NCI-H2029 (cell line): Measurements from ENCODE around the gene AHCYL2.
"Not testable (repeated sequence)": the region's sequence is repeated elsewhere in the genome, so short reads cannot be mapped to it uniquely, and the experiment has no call there.

ENCODE experiments used
- DNase-seq: peaks from one replicate; lab custom pipeline; 2025; lab: John Stamatoyannopoulos, UW

The AHCYL2 gene

DNA sequence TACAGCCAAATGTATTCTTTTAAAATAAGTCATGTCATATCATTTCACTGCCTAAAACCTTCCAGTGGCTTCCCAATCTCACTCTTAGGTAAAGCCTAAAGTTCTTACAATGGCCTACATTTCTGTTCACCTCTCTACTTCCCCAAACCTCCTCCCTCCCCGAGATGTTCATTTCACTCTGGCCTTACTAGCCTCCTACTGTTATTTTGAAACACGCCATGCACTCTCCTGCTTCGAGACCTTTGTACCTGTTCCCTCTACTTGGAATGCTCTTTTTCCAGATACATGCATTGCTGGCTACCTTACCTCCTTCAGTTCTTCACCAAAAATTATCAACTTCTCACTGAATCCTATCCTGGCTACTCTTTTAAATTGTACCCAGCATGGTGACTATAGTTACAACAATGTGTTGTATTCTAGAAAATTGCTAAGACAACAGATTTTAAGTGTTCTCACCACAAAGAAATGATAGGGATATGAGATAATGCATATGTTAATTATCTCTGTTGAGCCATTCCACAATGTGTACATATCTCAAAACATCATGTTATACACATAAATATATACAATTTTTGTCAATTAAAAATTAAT, 158.8 kb downstream of the AHCYL2 start:
- DNase-seq, result no peak

DNA sequence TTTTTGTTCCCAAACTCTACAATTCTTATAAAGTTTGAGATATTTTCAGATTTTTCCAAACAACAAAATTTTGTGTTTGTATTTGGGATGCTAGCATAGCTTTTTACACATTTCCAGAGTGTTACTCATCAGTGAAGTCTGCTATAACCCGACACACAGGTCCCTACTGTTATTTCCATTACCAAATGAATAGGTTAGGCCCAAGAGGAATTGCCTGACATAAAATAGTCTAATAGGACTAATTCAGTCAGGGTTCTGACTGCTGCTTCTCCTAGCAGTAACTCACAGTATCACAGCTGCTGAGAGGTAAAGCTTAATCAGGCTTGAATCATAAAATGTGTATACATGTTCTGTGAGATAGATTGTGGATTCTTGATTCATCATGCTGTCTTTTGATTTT, 160.3 kb downstream of the AHCYL2 start:
- DNase-seq, result no peak

DNA sequence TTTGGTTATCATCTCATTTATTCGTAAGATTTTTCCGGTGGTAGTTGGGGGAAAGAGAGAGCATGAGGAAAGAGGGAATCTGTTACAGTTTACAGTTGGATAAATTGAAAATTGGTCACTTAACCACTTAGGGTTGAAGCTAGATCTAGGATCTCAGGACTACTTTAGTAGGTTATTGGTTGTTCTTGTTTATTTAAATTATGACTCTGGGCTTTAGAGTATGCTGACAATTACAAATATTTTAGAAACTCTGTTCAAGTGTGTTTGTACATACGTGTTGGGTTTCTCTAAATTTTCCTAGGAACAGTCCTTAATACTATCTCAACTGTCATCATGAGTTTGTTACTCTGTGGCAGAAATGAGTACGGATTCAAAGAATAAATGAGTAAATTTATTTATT, 160.8 kb downstream of the AHCYL2 start:
- DNase-seq, result no peak

DNA sequence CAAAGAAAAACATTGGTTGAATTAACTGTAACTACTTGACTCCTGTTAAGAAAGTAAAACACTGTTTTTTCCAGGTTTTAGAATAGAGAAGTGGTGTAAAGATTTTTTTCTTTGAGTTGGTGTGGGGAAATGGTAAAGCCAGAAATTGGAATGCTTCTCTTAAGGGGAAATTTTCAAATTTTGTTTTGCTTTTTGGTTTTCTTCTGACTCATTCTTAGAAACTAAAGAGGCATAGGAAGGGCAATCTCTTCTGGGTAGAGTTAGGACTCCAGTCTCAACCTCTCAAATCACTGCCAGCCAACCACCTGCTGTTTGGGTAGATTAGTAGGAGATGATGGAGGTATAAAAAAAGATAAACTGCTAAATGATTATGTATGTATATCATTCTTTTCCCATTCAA, 161.7 kb downstream of the AHCYL2 start:
- DNase-seq, result no peak

DNA sequence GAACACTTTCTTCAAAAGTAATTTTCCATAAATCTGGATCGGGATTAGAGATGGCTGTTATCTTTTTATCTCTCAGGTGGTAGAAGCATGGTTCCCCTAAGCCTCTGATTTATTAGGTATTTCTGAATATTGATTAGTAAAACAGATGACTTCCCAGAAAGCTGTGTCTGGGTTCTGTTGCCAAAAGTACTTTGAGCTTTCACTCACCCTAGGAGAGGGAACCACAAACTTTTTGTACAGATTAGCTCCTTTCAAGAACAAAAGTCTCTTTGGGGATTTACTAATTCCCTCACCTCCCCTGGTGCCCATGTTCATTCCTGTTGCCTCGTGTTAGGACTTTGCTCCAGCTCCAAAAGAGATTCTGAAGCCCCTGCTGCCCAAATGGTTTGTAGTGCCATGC, 162.7 kb downstream of the AHCYL2 start:
- DNase-seq, result no peak

DNA sequence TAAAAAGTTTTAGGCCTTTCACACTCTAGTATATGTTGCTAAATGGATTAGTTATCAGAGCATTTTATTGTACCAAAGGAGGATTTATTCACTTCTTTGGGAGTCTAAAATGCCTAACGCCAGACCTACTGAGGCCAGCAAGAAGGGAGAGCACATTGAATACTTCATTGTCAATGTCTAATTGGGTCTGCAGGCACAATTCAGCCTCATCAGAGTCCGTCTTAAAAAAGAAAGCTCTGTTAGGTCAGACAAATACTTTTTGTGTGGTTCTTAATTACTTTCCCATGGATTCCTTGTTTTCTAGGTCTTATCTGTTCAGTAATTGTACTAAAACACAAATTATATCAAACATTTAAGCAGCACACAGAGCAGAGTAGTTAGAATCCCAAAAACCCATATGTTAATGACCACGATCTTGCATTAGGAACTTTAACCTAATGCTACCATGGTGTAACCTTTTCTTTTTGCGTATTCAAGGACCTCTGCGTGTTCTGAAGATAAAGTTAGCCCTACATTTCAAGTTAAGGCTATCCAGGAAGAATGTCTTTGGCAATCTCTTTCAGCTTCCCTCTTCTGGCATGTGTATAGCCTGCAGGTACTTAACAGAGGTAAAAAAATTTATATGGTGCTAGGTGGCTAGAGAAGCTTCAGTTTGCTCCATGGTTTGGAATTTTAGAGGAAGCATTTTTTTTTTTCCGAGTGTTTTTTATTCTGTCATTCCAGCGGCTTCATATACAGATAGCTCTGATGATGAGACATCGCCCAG, 163.7 kb downstream of the AHCYL2 start:
- no peak for DNase-seq

DNA sequence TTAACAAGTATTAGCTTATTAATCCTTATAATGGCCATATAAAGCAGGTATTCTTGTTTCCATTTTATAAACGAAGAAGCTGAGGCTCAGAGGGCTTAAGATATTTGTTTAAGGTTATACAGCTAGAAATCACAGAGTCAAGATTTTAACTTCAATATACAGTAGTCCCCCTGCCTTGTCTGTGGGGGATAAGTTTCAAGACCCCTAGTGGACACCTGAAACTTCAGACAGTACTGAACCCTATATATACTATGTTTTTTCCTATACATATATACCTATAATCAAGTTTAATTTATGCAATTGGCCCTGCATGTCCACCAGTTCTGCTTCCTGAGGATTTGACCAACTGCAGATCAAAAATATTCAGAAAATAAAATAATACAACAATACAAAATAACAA, 165.0 kb downstream of the AHCYL2 start:
- no peak for DNase-seq

DNA sequence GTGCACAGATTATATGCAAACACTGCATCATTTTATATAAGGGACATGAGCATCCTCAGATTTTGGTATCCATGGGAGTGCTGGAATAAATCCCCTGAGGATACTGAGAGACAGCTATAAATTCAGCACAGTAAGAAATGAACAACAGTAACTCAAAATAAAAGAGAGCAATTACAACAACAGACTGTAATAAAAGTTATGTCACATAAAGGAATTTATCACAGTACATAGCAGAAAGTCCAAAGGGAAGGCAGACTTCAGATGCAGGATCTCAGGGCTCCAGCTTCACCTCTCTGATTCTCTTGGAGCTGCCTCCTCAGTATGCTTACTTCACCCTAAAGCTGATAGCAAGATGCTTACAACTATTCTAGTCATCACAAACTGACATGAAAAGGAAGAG, 165.5 kb downstream of the AHCYL2 start:
- DNase-seq, result no peak

DNA sequence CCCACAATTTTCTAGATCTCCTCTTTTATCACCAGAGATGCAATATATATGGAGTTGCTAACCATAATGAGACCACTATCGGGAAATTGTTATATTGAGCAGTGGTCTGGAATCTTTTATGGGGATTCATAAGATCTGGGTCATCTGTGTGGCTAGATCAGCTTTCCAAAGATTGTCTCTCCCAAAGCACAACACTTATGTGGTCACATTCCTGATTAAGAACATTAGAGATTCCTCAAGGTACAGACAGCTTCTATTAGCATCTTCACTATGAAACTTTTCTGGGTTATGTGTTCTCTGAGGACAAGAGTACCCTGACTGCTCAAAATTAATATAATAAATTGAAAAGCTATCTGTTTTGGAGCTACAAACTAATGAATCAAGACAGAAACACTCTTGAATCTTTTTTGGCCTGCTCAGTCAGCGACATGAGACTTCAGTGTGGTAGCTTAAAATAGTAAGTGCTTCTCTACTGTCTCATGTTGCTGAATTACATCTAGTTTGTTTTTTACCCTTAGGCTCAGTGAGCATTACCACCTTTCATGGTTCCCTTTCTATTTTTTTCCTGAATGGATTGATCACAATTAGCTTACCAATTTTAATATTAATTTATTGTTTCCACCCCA, 166.8 kb downstream of the AHCYL2 start:
- no peak for DNase-seq

DNA sequence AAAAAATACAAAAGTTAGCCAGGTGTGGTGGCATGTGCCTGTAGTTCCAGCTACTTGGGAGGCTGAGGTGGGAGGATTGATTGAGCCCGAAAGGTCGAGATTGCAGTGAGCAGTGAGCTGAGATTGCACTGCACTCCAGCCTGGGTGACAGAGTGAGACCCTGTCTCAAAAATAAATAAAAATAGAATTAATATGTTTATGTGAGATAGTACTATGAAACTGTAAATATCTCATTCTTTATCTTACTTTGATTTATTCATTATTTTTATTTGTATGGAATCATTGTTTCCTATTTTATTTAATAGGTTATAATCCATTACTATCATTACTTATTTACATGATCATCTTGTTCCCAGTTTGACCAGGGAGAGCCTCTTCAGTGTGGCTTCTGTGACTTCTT, 168.4 kb downstream of the AHCYL2 start:
- no peak for DNase-seq

DNA sequence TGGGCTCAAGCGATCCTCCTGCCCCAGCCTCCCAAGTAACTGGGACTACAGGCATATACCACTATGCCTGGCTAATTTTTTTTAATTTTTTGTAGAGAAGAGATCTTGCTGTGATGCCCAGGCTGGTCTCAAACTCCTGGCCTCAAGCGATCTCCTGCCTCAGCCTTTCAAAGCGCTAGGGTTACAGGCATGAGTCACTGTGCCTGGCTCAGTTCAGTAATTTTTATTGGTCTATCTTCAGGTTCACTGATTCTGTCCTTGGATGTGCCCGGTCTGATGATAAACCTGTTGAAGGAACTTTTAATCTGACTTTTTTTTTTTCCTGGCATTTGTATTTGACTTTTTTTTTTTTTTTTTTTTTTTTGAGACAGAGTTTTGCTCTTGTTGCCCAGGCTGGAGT, 169.3 kb downstream of the AHCYL2 start:
- no peak for DNase-seq

DNA sequence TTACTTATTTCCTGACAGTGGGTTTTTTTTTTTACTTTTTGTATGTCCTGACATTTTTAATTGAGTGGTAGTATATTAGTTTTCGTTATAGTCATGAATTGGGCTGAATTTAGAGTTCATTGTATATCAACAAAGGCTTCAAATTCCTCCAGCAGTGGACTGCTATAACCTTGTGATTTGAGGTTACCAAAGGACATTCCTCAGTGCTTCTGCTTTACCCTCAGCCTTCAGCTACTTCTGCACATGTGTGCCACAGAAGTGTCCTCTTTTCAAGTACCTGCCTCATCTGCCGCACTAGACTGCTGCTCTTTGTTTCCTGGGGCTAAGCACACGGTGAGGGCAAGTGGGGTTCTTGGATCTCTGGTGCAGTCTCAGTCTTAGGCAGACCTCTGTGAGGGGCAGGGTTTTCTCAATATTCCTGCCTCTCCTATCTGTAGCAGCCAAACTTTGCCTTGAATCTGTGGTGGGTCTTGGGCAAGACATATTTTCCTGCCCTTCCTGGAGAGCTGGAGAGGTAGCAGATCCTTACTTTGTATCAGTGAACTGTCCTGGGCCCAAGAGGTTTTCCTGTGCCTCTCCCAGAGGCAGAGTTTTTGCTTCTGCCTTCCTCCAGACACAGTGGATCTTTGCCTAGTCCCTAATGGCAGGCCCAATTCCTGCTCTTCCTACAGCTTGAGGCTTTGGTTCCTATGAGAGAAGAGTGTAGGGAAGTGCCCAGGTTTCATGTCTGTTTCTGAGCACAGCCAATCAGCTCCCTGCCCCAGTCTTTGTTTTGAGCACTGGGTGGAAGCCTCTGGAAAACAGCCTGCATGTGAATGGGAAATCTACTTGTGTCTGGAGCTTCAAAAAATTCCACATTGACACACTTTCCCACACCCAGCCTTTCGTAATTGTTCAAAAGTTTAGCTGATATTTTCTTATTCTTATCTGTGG, 170.4 kb downstream of the AHCYL2 start:
- DNase-seq, result no peak

DNA sequence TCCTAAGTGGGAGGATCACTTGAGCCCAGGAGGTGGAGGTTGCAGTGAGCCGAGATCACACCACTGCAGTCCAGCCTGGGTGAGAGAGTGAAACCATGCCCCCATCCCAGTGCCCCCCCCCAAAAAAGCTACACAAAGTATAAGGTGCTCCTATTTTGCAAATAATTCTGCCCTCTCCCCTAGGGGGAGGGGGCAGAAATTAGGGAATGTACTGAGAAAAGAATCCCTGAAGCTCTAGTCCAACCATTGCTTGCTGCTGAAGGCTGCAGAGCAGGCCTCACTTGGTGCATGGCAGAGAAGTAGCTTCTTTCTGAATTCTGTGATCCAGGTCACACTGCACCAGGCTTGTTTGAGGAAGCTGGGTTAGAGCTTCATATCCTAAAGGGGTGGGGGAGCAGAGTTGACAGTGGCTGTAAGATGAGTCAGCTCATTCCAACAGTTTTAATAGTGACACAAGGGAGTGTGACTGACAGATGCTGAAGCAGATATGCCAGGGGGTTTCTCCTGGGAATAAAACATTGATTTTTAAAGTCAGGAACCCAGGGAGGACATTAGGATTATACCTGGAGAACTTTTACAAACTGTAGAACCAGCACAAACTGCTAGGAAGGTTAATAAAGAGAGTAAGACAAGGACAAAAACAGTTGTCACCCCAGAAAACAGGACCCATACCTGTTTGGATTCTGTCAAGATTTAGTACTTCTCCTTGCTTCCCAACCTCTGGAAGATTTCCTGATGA, 176.6 kb downstream of the AHCYL2 start:
- DNase-seq, result no peak

DNA sequence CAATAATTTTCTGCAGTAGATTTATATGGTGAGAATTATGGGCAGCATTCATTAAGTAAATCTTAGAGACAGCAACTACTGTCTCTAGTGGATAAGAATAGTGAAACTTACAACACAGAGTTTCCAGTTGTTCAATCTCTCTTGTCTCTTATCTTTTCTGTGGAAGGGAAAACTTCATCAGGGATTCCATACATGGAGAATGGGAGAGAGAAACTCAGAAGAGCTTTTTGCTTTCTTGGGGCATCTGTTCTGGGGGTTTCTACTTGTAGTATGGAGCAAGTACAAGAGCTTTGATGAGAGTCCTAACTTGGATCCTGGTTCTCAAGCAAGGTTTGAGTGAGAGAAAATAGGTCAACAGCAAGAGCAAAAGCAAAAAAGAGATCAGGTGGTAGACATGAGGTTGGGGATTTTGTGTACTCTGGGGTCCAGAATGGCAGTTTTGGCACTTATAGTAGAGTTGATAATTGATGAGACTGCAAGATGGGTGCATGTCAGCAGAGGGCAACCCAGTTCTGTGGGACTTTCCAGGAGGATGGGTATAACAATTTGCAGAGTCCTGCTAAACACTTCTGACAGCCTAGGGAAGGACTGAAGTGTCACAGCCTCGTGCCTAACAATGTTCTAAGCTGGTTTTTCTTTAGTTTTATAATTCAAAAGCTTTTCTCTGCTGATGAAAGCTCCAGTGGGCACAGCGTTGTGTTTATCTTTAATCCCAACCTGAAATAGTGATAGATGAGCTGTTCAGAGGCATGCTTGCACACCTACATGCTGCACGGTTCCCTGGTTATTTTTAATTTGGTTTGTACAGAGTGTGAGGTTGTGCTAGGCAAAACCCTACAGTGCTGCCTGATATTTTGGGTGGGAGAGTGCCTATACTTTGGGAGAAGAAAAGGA, 177.4 kb downstream of the AHCYL2 start:
- DNase-seq, result no peak

DNA sequence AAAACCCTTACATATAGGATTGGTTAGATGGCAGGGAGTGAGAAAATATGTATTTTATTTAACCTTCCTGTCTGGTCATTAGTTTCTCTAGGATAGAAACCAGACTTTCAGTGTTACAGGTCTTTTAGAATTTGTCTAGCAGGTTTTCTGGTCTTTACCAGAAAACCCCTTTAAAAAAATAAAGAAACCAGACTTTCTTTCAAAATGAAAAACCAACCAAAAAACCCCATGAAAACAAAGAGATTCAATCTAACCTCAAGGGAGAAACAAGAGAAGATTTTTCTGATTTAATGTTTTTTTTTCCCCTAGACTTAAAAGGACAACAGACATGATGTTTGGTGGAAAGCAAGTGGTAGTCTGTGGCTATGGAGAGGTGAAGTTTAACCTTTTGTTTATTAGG, 180.7 kb downstream of the AHCYL2 start:
- no peak for DNase-seq

DNA sequence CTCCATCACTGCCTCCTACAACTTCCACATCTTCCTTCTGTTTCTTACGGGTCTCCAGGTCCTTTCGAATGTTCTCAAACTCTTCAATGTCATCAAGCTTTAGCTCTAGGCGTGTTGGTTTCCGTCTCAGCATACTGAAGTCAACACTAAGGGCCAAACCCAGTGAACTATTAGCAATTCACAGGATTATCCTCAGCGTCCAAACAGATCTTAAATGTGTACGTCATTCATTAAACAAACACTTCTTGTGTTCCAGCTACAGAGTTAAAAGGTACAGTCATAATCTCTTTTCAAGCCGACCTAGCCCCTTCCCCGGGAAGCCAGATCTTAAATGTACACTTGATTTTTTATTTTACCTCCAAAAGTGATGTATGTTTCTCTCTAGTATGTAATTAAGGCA, 185.4 kb downstream of the AHCYL2 start:
- DNase-seq, result not testable (repeated sequence)

DNA sequence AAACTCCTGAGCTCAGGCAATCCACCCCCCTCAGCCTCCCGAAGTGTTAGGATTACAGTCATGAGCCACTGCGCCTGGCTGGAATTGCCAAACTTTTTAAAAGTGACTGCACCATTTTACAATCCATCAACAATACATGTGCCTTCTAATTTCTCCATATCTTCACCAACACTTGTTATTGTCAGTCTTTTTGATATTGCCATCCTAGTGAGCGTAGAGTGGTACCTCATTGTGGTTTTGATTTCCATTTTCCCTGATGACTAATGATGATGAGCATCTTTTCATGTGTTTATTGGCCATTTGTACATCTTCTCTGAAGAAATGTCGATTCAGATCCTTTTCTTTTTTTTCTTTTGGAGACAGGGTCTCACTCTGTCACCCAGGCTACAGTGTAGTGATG, 187.7 kb downstream of the AHCYL2 start:
- no peak for DNase-seq

DNA sequence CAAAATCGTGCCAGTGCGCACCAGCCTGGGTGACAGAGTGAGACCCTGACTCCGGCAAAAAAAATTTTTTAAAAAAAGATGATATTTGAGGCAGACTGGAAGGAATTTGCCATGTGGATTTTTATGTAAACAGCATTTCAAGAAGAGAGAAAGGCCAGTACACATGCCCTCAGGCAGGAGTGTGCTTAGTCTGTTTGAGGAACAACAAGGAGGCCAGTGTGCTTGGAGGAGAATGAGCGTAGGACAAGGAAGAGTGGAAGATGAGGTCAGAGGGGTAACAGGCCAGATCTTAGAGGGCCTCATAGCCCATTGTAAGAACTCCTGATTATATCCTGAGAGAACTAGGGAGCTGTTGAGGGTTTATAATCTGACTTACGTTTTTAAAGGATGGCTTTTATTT, 192.2 kb downstream of the AHCYL2 start:
- no peak for DNase-seq

DNA sequence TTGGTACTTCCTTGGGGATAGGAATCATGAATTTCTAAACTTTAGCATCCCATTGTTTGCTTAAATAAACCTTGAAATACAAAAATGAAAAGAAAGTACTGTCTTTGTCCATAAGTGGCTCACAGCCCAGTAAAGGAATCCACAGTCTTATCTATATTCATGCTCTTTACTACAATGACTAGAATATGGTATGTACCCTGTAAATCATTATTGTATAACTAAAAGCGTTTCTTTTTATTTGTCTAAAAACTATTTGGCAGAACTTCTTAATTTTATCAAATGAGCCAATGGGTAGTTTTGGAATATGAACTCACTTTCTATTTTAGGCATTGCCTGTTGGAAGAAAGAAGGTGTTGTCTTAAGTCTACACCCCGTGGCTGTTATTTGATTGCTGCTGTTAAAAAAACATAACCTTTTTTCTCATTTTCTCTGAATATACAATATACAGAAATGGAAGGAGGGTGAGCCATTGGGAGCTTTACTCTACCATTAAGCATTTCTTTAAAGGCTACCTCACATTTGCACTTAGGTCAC, 197.0 kb downstream of the AHCYL2 start:
- DNase-seq, result no peak

DNA sequence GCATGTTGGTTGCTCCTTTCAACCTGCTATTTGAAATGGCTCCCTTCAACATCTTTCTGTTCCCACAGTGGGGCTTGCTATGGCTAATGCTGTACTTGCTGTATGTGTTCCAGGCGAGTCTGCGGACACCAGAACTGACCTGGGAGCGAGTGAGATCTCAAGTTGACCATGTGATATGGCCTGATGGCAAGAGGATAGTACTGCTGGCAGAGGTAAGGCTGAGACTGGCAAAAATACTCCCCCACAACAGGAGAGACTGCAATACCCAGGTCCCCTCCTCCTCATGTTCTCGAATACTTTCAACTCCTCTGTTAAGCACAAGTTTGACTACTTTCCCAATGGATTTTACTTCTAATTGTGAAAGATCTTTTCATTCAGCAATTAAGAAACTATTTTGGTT, 197.9 kb downstream of the AHCYL2 start:
- DNase-seq, result no peak
